HepG2 (cell line): ENCODE data around the gene ADGRD1. TPM values are rescaled to one million over a fixed set of nuclear protein-coding genes. Genes with fewer than 3 reads are reported as not detected.

Experiments
- ATAC-seq: fragments of 200-7000 bp; cut with Tn5 transposase; 3 replicates; pipeline ENCODE4 v1.9.1; 2020; ENCODE audit warnings: mild to moderate bottlenecking, moderate library complexity
- BruUV-seq: library from RNA; stranded (reverse); fragments of 400-500 nt; replicated peaks from 2 replicates; lab custom pipeline; 2021; lab: Mats Ljungman, UMichigan
- CTCF ChIA-PET: fragments of 300-600 bp; formaldehyde crosslinking; extraction: SDS; loops from one replicate; lab custom pipeline; 2021; ENCODE audit warnings: low total read pairs, inconsistent platforms, low intra/inter-chr PET ratio; lab: Yijun Ruan, JAX
- POLR2A ChIA-PET: fragments of 350-600 bp; sonication (Branson Sonifier 250); formaldehyde crosslinking; loops from one replicate; lab custom pipeline; 2020; ENCODE audit warnings: antibody characterized with exemption, inconsistent platforms; lab: Yijun Ruan, JAX
- DNase-seq: peaks from one replicate; pipeline ENCODE4 v3.0.0-alpha.2; 2015; ENCODE audit warnings: low spot score
- FAIRE-seq: peaks from 3 replicates; lab custom pipeline; 2011; peaks lifted over from hg19 to GRCh38; lab: Jason Lieb, UNC
- H2AFZ ChIP-seq: one replicate; pipeline ENCODE4 v1.6.1; 2011; ENCODE audit warnings: low read length, inconsistent platforms
- H3K27ac ChIP-seq: fragments of 300-600 bp; 3 replicates; pipeline ENCODE4 v1.8.0; 2011; ENCODE audit warnings: mixed run types, mild to moderate bottlenecking, mixed read lengths, low read length, inconsistent platforms; ENCODE audit not compliant: insufficient read depth; ENCODE audit errors: extremely low read length
- H3K27me3 ChIP-seq, 2 experiments: fragments of 200-600 bp in 1 of 2; 2 replicates in 1 of 2; 3 replicates in 1 of 2; pipeline versions ENCODE4 v1.6.0 to v1.8.0; 2011; ENCODE audit warnings: low read length in 2 of 2, mild to moderate bottlenecking in 2 of 2, moderate library complexity in 2 of 2, inconsistent platforms in 1 of 2; ENCODE audit not compliant: insufficient read depth in 2 of 2, control insufficient read depth in 1 of 2
- H3K36me3 ChIP-seq, 2 experiments: fragments of 200-600 bp in 1 of 2; replicated peaks in 1 of 2; 2 replicates in 1 of 2; 3 replicates in 1 of 2; pipeline versions ENCODE4 v1.5.1 to v1.8.0; 2011; ENCODE audit warnings: low read length in 2 of 2, inconsistent platforms in 1 of 2; ENCODE audit not compliant: insufficient read depth in 2 of 2, control insufficient read depth in 1 of 2
- H3K4me1 ChIP-seq: 2 replicates; pipeline ENCODE4 v1.5.1; 2012; ENCODE audit warnings: low read length, inconsistent platforms; ENCODE audit not compliant: insufficient read depth
- H3K4me2 ChIP-seq: 2 replicates; pipeline ENCODE4 v1.6.0; 2011; ENCODE audit warnings: low read depth, low read length, inconsistent platforms
- H3K4me3 ChIP-seq, 3 experiments: fragments of 200-600 bp in 1 of 3; sonication (generic), shearing (Covaris generic) in 1 of 3; replicated peaks in 1 of 3; 2 replicates each; pipeline ENCODE4 v1.5.1; 2011 to 2016; ENCODE audit warnings: low read length in 3 of 3, inconsistent platforms in 2 of 3, low read depth in 2 of 3, mild to moderate bottlenecking in 2 of 3, control low read depth in 1 of 3, mixed read lengths in 1 of 3; ENCODE audit not compliant: insufficient read depth in 1 of 3
- H3K79me2 ChIP-seq: one replicate; pipeline ENCODE4 v1.6.1; 2011; ENCODE audit warnings: low read length, inconsistent platforms; ENCODE audit not compliant: insufficient read depth
- H3K9ac ChIP-seq: 2 replicates; pipeline ENCODE4 v1.6.0; 2011; ENCODE audit warnings: mild to moderate bottlenecking, low read depth, low read length, inconsistent platforms; ENCODE audit not compliant: insufficient read depth
- H3K9me3 ChIP-seq: 2 replicates; pipeline ENCODE4 v1.5.1; 2012; ENCODE audit warnings: mild to moderate bottlenecking, low read length
- H4K20me1 ChIP-seq: 2 replicates; pipeline ENCODE4 v1.6.0; 2011; ENCODE audit warnings: inconsistent platforms, mild to moderate bottlenecking, low read length, moderate library complexity; ENCODE audit not compliant: insufficient read depth
- AFF4 ChIP-seq: sonication (generic); formaldehyde crosslinking; IDR thresholded peaks from 2 replicates; pipeline ENCODE4 v1.4.0; 2020; ENCODE audit warnings: missing genetic modification reagents
- BCL6 ChIP-seq: IDR thresholded peaks from 2 replicates; pipeline ENCODE4 v1.6.1; 2016; ENCODE audit warnings: missing genetic modification reagents, missing compliant biosample characterization
- DPF2 ChIP-seq: sonication (generic); formaldehyde crosslinking; IDR thresholded peaks from 2 replicates; pipeline ENCODE4 v1.4.0; 2020; ENCODE audit warnings: mild to moderate bottlenecking, low read depth, missing genetic modification reagents, borderline replicate concordance
- FOXC1 ChIP-seq: sonication (generic); formaldehyde crosslinking; IDR thresholded peaks from 2 replicates; pipeline ENCODE4 v1.8.0; 2022; ENCODE audit warnings: mild to moderate bottlenecking, missing genetic modification reagents, borderline replicate concordance
- MAX ChIP-seq: IDR thresholded peaks from 2 replicates; pipeline ENCODE4 v1.6.1; 2012; ENCODE audit warnings: inconsistent platforms
- NAIF1 ChIP-seq: sonication (generic); formaldehyde crosslinking; IDR thresholded peaks from 2 replicates; pipeline ENCODE4 v1.5.0; 2020; ENCODE audit warnings: mild to moderate bottlenecking, missing genetic modification reagents, borderline replicate concordance
- TBL1XR1 ChIP-seq: fragments of 150-350 bp; IDR thresholded peaks from 2 replicates; pipeline ENCODE4 v1.6.1; 2014; ENCODE audit warnings: borderline replicate concordance, low read length; ENCODE audit not compliant: partially characterized antibody
- ZNF264 ChIP-seq: sonication (generic); formaldehyde crosslinking; IDR thresholded peaks from 2 replicates; pipeline ENCODE4 v1.4.0; 2020; ENCODE audit warnings: missing genetic modification reagents
- ZNF281 ChIP-seq: sonication (generic); formaldehyde crosslinking; IDR thresholded peaks from 2 replicates; pipeline ENCODE4 v1.4.0; 2020; ENCODE audit warnings: missing genetic modification reagents, borderline replicate concordance
- ZNF83 ChIP-seq: sonication (generic); formaldehyde crosslinking; IDR thresholded peaks from 2 replicates; pipeline ENCODE4 v1.4.0; 2020; ENCODE audit warnings: missing genetic modification reagents, mild to moderate bottlenecking, borderline replicate concordance
- WGBS: methylation state at CpG from one replicate; pipeline ENCODE4 v1.1.6; 2017; ENCODE audit warnings: low lambda C conversion rate; 5-methylcytosine and 5-hydroxymethylcytosine counted together
- in situ Hi-C: cut with HindIII; loops from 2 replicates; pipeline ENCODE4 v1.10.0; 2017; ENCODE audit warnings: low pct_unique_long_range_greater_than_20kb; ENCODE audit not compliant: extremely low pct_ligation_motif_present
- intact Hi-C: fragments of 100-400 bp; cut with micrococcal nuclease; formaldehyde crosslinking; loops from one replicate; pipeline ENCODE4 v1.10.0; 2022; ENCODE audit not compliant: unreplicated experiment
- polyA plus RNA-seq, 8 experiments: library from polyadenylated mRNA; depleted of rRNA in 3 of 8; stranded (reverse) in 7 of 8; unstranded in 1 of 8; fragments of >200 nt; fragmentation: Illumina TruSeq in 4 of 8; extraction: Trizol in 4 of 8; gene quantifications; 2 replicates each; pipeline versions ENCODE4 v1.2.1 to v1.2.3, GENCODE V29; 2011 to 2016; ENCODE audit warnings: low read depth in 4 of 8, missing spikeins in 1 of 8, mixed read lengths in 1 of 8; ENCODE audit not compliant: insufficient read depth in 1 of 8
- total RNA-seq, 5 experiments: library from RNA; depleted of rRNA; stranded (reverse); fragments of >200 nt; fragmentation: Illumina TruSeq; extraction: Trizol; gene quantifications; 2 replicates each; pipeline ENCODE4 v1.2.3, GENCODE V29; 2016; ENCODE audit warnings: low read depth in 1 of 5

Gene ADGRD1
- total and polyA plus RNA-seq, 2 of the 13 experiments (the other 11 are each of a cell fraction or from before 2014, with no cell fraction given): 0.46 to 12.4 TPM

- Histone ChIP-seq H3K9ac (no peak overlapping the region), H3K4me3 (no peak overlapping the region), H3K4me2 (no peak overlapping the region), H2AFZ (no peak overlapping the region), H3K27ac (no peak overlapping the region), H3K36me3 (no peaks in the 10 kb centered on the region), H4K20me1 (no peaks in the 10 kb centered on the region), H3K27me3 (no peaks in the 10 kb centered on the region), H3K4me1 (no peaks in the 10 kb centered on the region), H3K9me3 (no peaks in the 10 kb centered on the region), H3K79me2 (no peaks in the 10 kb centered on the region)
- in situ Hi-C loops: no loop called here
- CTCF ChIA-PET: no interaction called here
- TF ChIP-seq FOXC1 (CRISPR knock-in tag) (no peak), AFF4 (CRISPR knock-in tag) (no peak), ZNF264 (CRISPR knock-in tag) (no peak), ZNF281 (CRISPR knock-in tag) (no peak), BCL6 (CRISPR knock-in tag) (no peak), ZNF83 (CRISPR knock-in tag) (no peak), TBL1XR1 (no peak), MAX (no peak), DPF2 (CRISPR knock-in tag) (no peak), NAIF1 (no peak)
- DNase-seq (no peak), FAIRE-seq (no peak), ATAC-seq (no peak)
- POLR2A ChIA-PET: no interaction called here
- no TSS peak for BruUV-seq
- WGBS: 11% methylated on average over 5 of the region's 5 CpGs
- intact Hi-C loops: no loop called here
Observed at GRCh38 chr12:131146173-131146675, 192.5 kb downstream of the ADGRD1 start.
